ENCODE measurements around the gene PLA2G2E.

PLA2G2E gene

GRCh38 chr1:19879661-19880060 lies 43.8 kb downstream of the PLA2G2E start:
- no peak for TF ChIP-seq CTCF (IDR thresholded peaks at IDR 0.05; ENCODE audit: unreplicated experiment in 3 of 3)
- Mint-ChIP-seq H3K27me3 (ENCODE audit: low read depth) (no peaks in the 10 kb centered on the region), H3K27ac (peak overlapping the region in 1 of 3 experiments; percentile 76), H3K36me3 (ENCODE audit: low read depth) (peaks cover under 1% of the 10 kb centered on the region), H3K9me3 (no peaks in the 10 kb centered on the region), H3K4me3 (no peak overlapping the region), H3K4me1 (peaks cover 24% of the 10 kb centered on the region)

- no peaks in the 10 kb centered on the region for H3K36me3 Mint-ChIP-seq (ENCODE audit: low read depth)
- H3K27ac Mint-ChIP-seq: peak overlapping the region in 1 of 3 experiments; percentile 76
- H3K9me3 Mint-ChIP-seq: no peaks in the 10 kb centered on the region
- H3K27me3 Mint-ChIP-seq (ENCODE audit: low read depth): no peaks in the 10 kb centered on the region
- no peak for TF ChIP-seq CTCF (IDR thresholded peaks at IDR 0.05; ENCODE audit: unreplicated experiment in 3 of 3)
- H3K4me3 Mint-ChIP-seq: no peak overlapping the region
- H3K4me1 Mint-ChIP-seq: peaks cover 21% of the 10 kb centered on the region
These were observed 44.2 kb downstream of the PLA2G2E start for GRCh38 chr1:19879227-19879626.

- no peak overlapping the region for H3K4me3 Mint-ChIP-seq
- H3K9me3 Mint-ChIP-seq: no peaks in the 10 kb centered on the region
- no peaks in the 10 kb centered on the region for H3K36me3 Mint-ChIP-seq (ENCODE audit: low read depth)
- TF ChIP-seq CTCF (IDR thresholded peaks at IDR 0.05; ENCODE audit: unreplicated experiment in 3 of 3): no peak
- H3K4me1 Mint-ChIP-seq: peaks cover 15% of the 10 kb centered on the region
- H3K27me3 Mint-ChIP-seq (ENCODE audit: low read depth): no peaks in the 10 kb centered on the region
- peak overlapping the region; percentile 14 to 88 (median 48) for H3K27ac Mint-ChIP-seq
These were observed 44.8 kb downstream of the PLA2G2E start for GRCh38 chr1:19878637-19878985.

GRCh38 chr1:19877821-19878636 lies 45.4 kb downstream of the PLA2G2E start:
- Mint-ChIP-seq H3K4me3 (no peak overlapping the region), H3K4me1 (peaks cover 9% of the 10 kb centered on the region), H3K9me3 (no peaks in the 10 kb centered on the region), H3K27me3 (ENCODE audit: low read depth) (no peaks in the 10 kb centered on the region), H3K27ac (peak overlapping the region; percentile 14 to 88 (median 48)), H3K36me3 (ENCODE audit: low read depth) (no peaks in the 10 kb centered on the region)
- no peak for TF ChIP-seq CTCF (IDR thresholded peaks at IDR 0.05; ENCODE audit: unreplicated experiment in 3 of 3)

GRCh38 chr1:19877181-19877750 lies 46.2 kb downstream of the PLA2G2E start:
- H3K27ac Mint-ChIP-seq: no peak overlapping the region

More at GRCh38 chr1:19877181-19877750, 46.2 kb downstream of the PLA2G2E start:
- H3K27me3 Mint-ChIP-seq (ENCODE audit: low read depth): no peaks in the 10 kb centered on the region
- H3K4me3 Mint-ChIP-seq: no peak overlapping the region
- TF ChIP-seq CTCF (IDR thresholded peaks at IDR 0.05; ENCODE audit: unreplicated experiment in 3 of 3): no peak
- no peaks in the 10 kb centered on the region for H3K9me3 Mint-ChIP-seq
- peaks cover 5% of the 10 kb centered on the region for H3K4me1 Mint-ChIP-seq
- no peaks in the 10 kb centered on the region for H3K36me3 Mint-ChIP-seq (ENCODE audit: low read depth)
